Mesothelial cell of epicardium (in vitro differentiated cells): ENCODE data around the gene CALML3. TPM values are rescaled to one million over a fixed set of nuclear protein-coding genes. Genes with fewer than 3 reads are reported as not detected.

Source experiments
- DNase-seq, 2 experiments: peaks; one replicate each; pipeline ENCODE4 v3.0.0; 2021; ENCODE audit warnings: low spot score in 2 of 2; ENCODE audit not compliant: unreplicated experiment in 2 of 2
- H3K27ac Mint-ChIP-seq: 2 replicates; pipeline ENCODE4 v1.8.0; 2021; ENCODE audit warnings: mixed read lengths
- H3K27me3 Mint-ChIP-seq: 2 replicates; pipeline ENCODE4 v1.8.0; 2021; ENCODE audit warnings: low read depth, mixed read lengths
- H3K36me3 Mint-ChIP-seq: 2 replicates; pipeline ENCODE4 v1.8.0; 2021; ENCODE audit warnings: mixed read lengths
- H3K4me1 Mint-ChIP-seq: 2 replicates; pipeline ENCODE4 v1.8.0; 2021; ENCODE audit warnings: mixed read lengths
- H3K4me3 Mint-ChIP-seq: 2 replicates; pipeline ENCODE4 v1.8.0; 2021; ENCODE audit warnings: mild to moderate bottlenecking, moderate library complexity, mixed read lengths
- H3K9me3 Mint-ChIP-seq: 2 replicates; pipeline ENCODE4 v1.8.0; 2021; ENCODE audit warnings: mixed read lengths
- CTCF ChIP-seq: fragments of 200-600 bp; sonication (generic); IDR thresholded peaks from one replicate; pipeline ENCODE4 v1.5.0; 2021; ENCODE audit warnings: antibody characterized with exemption; ENCODE audit not compliant: unreplicated experiment
- total RNA-seq: library from RNA; stranded (reverse); gene quantifications from 3 replicates; pipeline ENCODE4 v1.2.1, GENCODE V29; 2021

Gene CALML3
- total RNA-seq, 1 donor from 2014 or later = 0.07 TPM

- no peaks in the 10 kb centered on the region for H3K36me3 Mint-ChIP-seq
- no peak for TF ChIP-seq CTCF
- peaks cover 23% of the 10 kb centered on the region for H3K4me1 Mint-ChIP-seq
- no peaks in the 10 kb centered on the region for H3K27me3 Mint-ChIP-seq
- H3K27ac Mint-ChIP-seq = no peak overlapping the region
- no peaks in the 10 kb centered on the region for H3K9me3 Mint-ChIP-seq
- no peak overlapping the region for H3K4me3 Mint-ChIP-seq
- peak in 1 of 2 experiments; percentile 10 for DNase-seq
These were observed 7.5 kb downstream of the CALML3 start for GRCh38 chr10:5532307-5532605.

GRCh38 chr10:5532618-5533097 lies 7.9 kb downstream of the CALML3 start:
- Mint-ChIP-seq H3K9me3 (no peaks in the 10 kb centered on the region), H3K36me3 (no peaks in the 10 kb centered on the region), H3K27me3 (no peaks in the 10 kb centered on the region), H3K4me3 (no peak overlapping the region), H3K4me1 (peaks cover 23% of the 10 kb centered on the region), H3K27ac (no peak overlapping the region)
- peak in 1 of 2 experiments; percentile 12 for DNase-seq
- TF ChIP-seq CTCF = no peak

GRCh38 chr10:5533098-5533731 lies 8.5 kb downstream of the CALML3 start:
- Mint-ChIP-seq H3K9me3 (no peaks in the 10 kb centered on the region), H3K36me3 (no peaks in the 10 kb centered on the region), H3K4me1 (peaks cover 26% of the 10 kb centered on the region), H3K27me3 (no peaks in the 10 kb centered on the region), H3K27ac (no peak overlapping the region), H3K4me3 (no peak overlapping the region)
- DNase-seq = peak in 1 of 2 experiments; percentile 9
- TF ChIP-seq CTCF = no peak

GRCh38 chr10:5534051-5534821 lies 9.5 kb downstream of the CALML3 start:
- no peaks in the 10 kb centered on the region for H3K36me3 Mint-ChIP-seq
- H3K9me3 Mint-ChIP-seq = no peaks in the 10 kb centered on the region
- peak overlapping the region; percentile 52 for H3K27ac Mint-ChIP-seq
- DNase-seq = peak in 1 of 2 experiments; percentile 8
- H3K4me3 Mint-ChIP-seq = no peak overlapping the region
- H3K27me3 Mint-ChIP-seq = no peaks in the 10 kb centered on the region
- peaks cover 34% of the 10 kb centered on the region for H3K4me1 Mint-ChIP-seq
- no peak for TF ChIP-seq CTCF

GRCh38 chr10:5534880-5535856 lies 10.4 kb downstream of the CALML3 start:
- H3K4me3 Mint-ChIP-seq = no peak overlapping the region
- H3K9me3 Mint-ChIP-seq = no peaks in the 10 kb centered on the region
- H3K4me1 Mint-ChIP-seq = peaks cover 30% of the 10 kb centered on the region
- DNase-seq = no peak
- TF ChIP-seq CTCF = no peak
- H3K36me3 Mint-ChIP-seq = no peaks in the 10 kb centered on the region
- peak overlapping the region; percentile 52 for H3K27ac Mint-ChIP-seq
- no peaks in the 10 kb centered on the region for H3K27me3 Mint-ChIP-seq
